OCI-LY3 (cell line): Measurements from ENCODE around the gene GALNTL6.

Experiments used
- CTCF ChIP-seq: fragments of 200-600, 300-600 bp; sonication (generic); IDR thresholded peaks from 2 replicates; pipeline ENCODE4 v1.5.1; 2014; ENCODE audit warnings: antibody characterized with exemption, low read length, low read depth
- EZH2phosphoT487 ChIP-seq: fragments of 200-600 bp; shearing (Covaris generic); IDR thresholded peaks from 2 replicates; pipeline ENCODE4 v1.6.1; 2018; ENCODE audit warnings: antibody characterized with exemption, mixed run types, low read depth

- TF ChIP-seq CTCF (no peak), EZH2phosphoT487 (no peak)
Measured at GRCh38 chr4:172253409-172253808, 440.2 kb downstream of the GALNTL6 start.
